Panc1 (cell line): Measurements from ENCODE around the gene CPA3.

Experiments used
- CTCF ChIP-seq: fragments of 450-650 bp; IDR thresholded peaks from 2 replicates; pipeline ENCODE4 v1.5.1; 2017; ENCODE audit warnings: mild to moderate bottlenecking
- REST ChIP-seq, 2 experiments: IDR thresholded peaks; 2 replicates each; pipeline ENCODE4 v1.6.1; 2011 to 2012; ENCODE audit warnings: low read depth in 2 of 2, control low read depth in 1 of 2, low read length in 1 of 2, mild to moderate bottlenecking in 1 of 2, moderate library complexity in 1 of 2; ENCODE audit not compliant: insufficient read depth in 1 of 2
- SIN3A ChIP-seq: IDR thresholded peaks from 2 replicates; pipeline ENCODE4 v1.6.1; 2012; ENCODE audit warnings: low read depth, mild to moderate bottlenecking, low read length, moderate library complexity, borderline replicate concordance; ENCODE audit not compliant: insufficient read depth

DNA sequence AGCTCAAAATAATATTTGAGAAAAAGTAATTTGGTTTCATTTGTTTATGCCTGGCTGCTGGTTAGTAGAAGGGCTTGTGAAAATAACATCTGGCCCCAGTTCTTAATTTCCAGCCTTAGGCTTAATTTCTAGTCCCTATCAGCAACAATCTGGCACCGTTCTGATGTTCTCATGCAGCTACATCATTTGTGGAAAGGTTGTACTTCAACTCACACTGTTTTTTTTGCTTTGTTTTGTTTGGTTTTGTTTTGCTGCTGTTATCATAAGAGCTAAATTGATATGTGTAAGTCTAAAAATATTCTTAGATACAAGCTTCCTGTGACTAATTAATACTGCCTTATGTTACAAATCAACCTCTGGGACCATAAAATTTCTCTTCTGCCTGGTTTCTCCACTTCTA, 8.9 kb downstream of the CPA3 start:
- TF ChIP-seq CTCF: no peak
- no peak for TF ChIP-seq SIN3A
- TF ChIP-seq REST (IDR thresholded peaks at IDR 0.05; ENCODE audit: insufficient read depth in 1 of 2, low read depth in 2 of 2, low read length in 1 of 2): no peak
